GM18502 (cell line): ENCODE results near the gene OR2S2.

Experiments
- ATAC-seq: cut with Tn5 transposase; IDR thresholded peaks from one replicate; pipeline ENCODE4 v1.9.1; 2021; ENCODE audit warnings: mild to moderate bottlenecking; ENCODE audit not compliant: unreplicated experiment, poor library complexity

Gene OR2S2

DNA sequence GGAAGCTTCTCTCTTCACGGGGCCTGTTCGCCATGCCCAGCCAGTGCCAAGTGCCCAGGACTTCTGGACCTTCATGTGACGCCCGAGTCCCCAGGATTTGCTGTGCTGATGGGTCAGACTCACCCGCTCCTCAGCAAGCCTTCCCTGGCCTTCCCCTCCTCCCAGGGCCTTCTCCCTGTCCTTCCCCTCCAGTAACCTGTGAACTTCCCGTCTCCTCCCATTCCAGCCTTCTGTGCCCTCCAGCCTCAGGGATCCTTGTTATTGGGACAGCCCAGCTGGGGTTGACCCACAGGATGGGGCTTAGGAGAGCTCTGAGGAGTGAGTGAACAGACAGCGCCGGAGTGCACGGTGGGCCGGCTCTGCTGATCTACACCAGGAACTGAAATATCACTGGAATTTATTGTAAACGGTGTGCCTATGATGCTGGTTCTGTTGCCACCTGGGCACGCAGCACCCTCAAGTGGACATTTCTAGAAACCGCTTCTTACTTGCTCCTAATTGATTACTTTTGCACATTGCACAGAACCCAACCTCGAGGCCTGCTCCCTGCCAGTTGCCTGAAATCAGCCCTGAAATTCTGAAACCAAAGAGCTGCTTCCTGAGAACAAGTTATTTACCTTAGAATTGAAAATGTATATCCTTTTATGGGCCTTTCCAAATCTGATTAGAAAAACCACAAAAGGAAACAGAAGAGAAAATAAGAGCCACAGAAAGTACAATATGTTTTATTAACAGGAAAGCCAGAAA, 47.2 kb downstream of the OR2S2 start:
- no peak for ATAC-seq

- ATAC-seq: no peak
Measured at GRCh38 chr9:35909687-35910612, 48.0 kb downstream of the OR2S2 start.

- ATAC-seq: no peak
Measured at GRCh38 chr9:35909274-35909673, 48.7 kb downstream of the OR2S2 start, which contains the start of gene SPAAR. SPAAR (plus strand) TSS chr9:35909490; CDS start chr9:35910464, 974 bp downstream.

- no peak for ATAC-seq
Measured at GRCh38 chr9:35908504-35909125, 49.3 kb downstream of the OR2S2 start.

DNA sequence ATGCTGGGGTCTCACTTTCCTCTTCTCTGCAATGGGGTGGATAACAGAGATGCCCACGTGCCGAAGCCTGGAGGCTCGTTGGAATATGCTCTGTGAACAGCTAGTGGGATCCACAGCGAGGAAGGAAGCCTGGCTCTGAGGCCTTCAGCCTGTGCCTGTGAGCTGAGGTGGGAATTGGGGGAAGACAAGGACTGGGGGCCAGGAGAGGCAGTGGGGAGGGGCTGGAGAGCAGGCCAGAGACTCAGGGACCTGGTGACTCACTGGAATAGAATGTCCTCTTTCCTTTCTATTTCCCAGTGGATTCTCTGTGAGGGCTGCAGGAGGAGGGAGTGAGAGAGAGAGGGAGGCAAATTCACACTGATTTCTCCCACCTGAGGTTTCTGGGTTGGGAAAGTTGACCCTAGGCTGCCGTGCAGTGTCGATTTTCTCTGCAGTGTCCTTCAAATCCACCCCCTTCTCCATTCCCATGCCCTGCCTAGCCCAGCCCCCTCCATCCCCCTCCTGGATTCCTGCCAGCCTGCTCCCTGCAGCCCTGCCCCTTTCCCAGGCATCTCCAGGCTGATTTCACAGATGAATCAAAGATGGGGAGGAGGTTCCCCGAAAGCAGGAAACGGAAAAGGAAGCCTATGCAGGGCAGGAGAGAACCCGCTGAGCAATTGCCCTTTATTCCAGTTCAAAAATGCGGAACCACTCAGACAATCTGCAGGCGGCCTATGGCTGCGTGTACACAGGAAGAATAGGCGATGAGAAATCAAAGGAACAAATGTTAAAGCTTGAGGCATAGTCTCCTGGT, 50.0 kb downstream of the OR2S2 start:
- ATAC-seq: no peak
